Stimulated activated effector memory CD8-positive, alpha-beta T cell treated with anti-CD3 and anti-CD28 coated beads, Interleukin-12 subunit alpha, Interleukin-12 subunit beta, amount 100 ng/mL, for 72 hours (primary cell): ENCODE data around the gene RNPEP.
A peak's percentile ranks its signal among the peaks of the same experiment; 100 is the strongest.
"Not testable (repeated sequence)": the region's sequence is repeated elsewhere in the genome, so short reads cannot be mapped to it uniquely, and the experiment has no call there.

Source experiments
- ATAC-seq: fragments of 150-1000 bp; cut with Tn5 transposase; 2 replicates; pipeline ENCODE4 v1.10.0; 2021
- DNase-seq, 2 donors: peaks; one replicate each; pipeline ENCODE4 v3.0.0; 2021 to 2022; ENCODE audit warnings: low spot score in 2 of 2
- H3K27ac Mint-ChIP-seq: one replicate; pipeline ENCODE4 v1.8.0; 2022; ENCODE audit warnings: mild to moderate bottlenecking, mixed read lengths
- H3K36me3 Mint-ChIP-seq: one replicate; pipeline ENCODE4 v1.8.0; 2022; ENCODE audit warnings: mild to moderate bottlenecking, mixed read lengths
- H3K4me1 Mint-ChIP-seq: one replicate; pipeline ENCODE4 v1.8.0; 2022; ENCODE audit warnings: mixed read lengths
- H3K4me3 Mint-ChIP-seq: one replicate; pipeline ENCODE4 v1.8.0; 2022; ENCODE audit warnings: mild to moderate bottlenecking, mixed read lengths
- H3K9me3 Mint-ChIP-seq: one replicate; pipeline ENCODE4 v1.8.0; 2022; ENCODE audit warnings: mixed read lengths

Gene RNPEP

GRCh38 chr1:202034683-202035462 is 52.4 kb downstream of the RNPEP start:
- H3K27ac Mint-ChIP-seq: no peak overlapping the region
- DNase-seq (no peak), ATAC-seq (peak; percentile 71)
- H3K36me3 Mint-ChIP-seq: no peaks in the 10 kb centered on the region
- H3K4me1 Mint-ChIP-seq: no peaks in the 10 kb centered on the region
- no peak overlapping the region for H3K4me3 Mint-ChIP-seq
- no peaks in the 10 kb centered on the region for H3K9me3 Mint-ChIP-seq

GRCh38 chr1:202036595-202037387 is 54.3 kb downstream of the RNPEP start:
- DNase-seq: no peak
- Mint-ChIP-seq H3K27ac (no peak overlapping the region), H3K9me3 (no peaks in the 10 kb centered on the region), H3K4me1 (no peaks in the 10 kb centered on the region), H3K4me3 (no peak overlapping the region), H3K36me3 (no peaks in the 10 kb centered on the region)
- ATAC-seq: no peak

- Mint-ChIP-seq H3K9me3 (no peaks in the 10 kb centered on the region), H3K36me3 (no peaks in the 10 kb centered on the region), H3K4me1 (no peaks in the 10 kb centered on the region), H3K27ac (no peak overlapping the region), H3K4me3 (no peak overlapping the region)
- DNase-seq (no peak), ATAC-seq (no peak)
Measured at GRCh38 chr1:202037706-202038296, 55.4 kb downstream of the RNPEP start.

- Mint-ChIP-seq H3K4me1 (no peaks in the 10 kb centered on the region), H3K27ac (no peak overlapping the region), H3K9me3 (no peaks in the 10 kb centered on the region), H3K36me3 (no peaks in the 10 kb centered on the region), H3K4me3 (no peak overlapping the region)
- DNase-seq: no peak
- ATAC-seq: no peak
Measured at GRCh38 chr1:202038688-202039346, 56.4 kb downstream of the RNPEP start.

- H3K36me3 Mint-ChIP-seq: no peaks in the 10 kb centered on the region
Measured at GRCh38 chr1:202045705-202046104, 63.3 kb downstream of the RNPEP start.

GRCh38 chr1:202046227-202046626 is 63.8 kb downstream of the RNPEP start:
- no peaks in the 10 kb centered on the region for H3K9me3 Mint-ChIP-seq
- ATAC-seq (no peak), DNase-seq (no peak)
- no peaks in the 10 kb centered on the region for H3K36me3 Mint-ChIP-seq
- no peaks in the 10 kb centered on the region for H3K4me1 Mint-ChIP-seq
- H3K27ac Mint-ChIP-seq: no peak overlapping the region
- no peak overlapping the region for H3K4me3 Mint-ChIP-seq

More at GRCh38 chr1:202045705-202046104, 63.3 kb downstream of the RNPEP start:
- DNase-seq: no peak
- Mint-ChIP-seq H3K9me3 (no peaks in the 10 kb centered on the region), H3K4me1 (no peaks in the 10 kb centered on the region), H3K27ac (no peak overlapping the region), H3K4me3 (no peak overlapping the region)
- ATAC-seq: no peak

- H3K9me3 Mint-ChIP-seq: no peaks in the 10 kb centered on the region
Measured at GRCh38 chr1:202046748-202047708, 64.6 kb downstream of the RNPEP start.

GRCh38 chr1:202047977-202048376 is 65.5 kb downstream of the RNPEP start:
- Mint-ChIP-seq H3K4me3 (no peak overlapping the region), H3K36me3 (no peaks in the 10 kb centered on the region), H3K9me3 (no peaks in the 10 kb centered on the region), H3K4me1 (no peaks in the 10 kb centered on the region), H3K27ac (no peak overlapping the region)
- ATAC-seq: no peak
- DNase-seq: no peak

More at GRCh38 chr1:202046748-202047708, 64.6 kb downstream of the RNPEP start:
- Mint-ChIP-seq H3K4me1 (no peaks in the 10 kb centered on the region), H3K4me3 (no peak overlapping the region), H3K27ac (no peak overlapping the region), H3K36me3 (no peaks in the 10 kb centered on the region)
- peak; percentile 16 for ATAC-seq
- no peak for DNase-seq

- H3K27ac Mint-ChIP-seq: no peak overlapping the region
- H3K4me3 Mint-ChIP-seq: no peak overlapping the region
- H3K4me1 Mint-ChIP-seq: no peaks in the 10 kb centered on the region
- no peak for ATAC-seq
- no peaks in the 10 kb centered on the region for H3K9me3 Mint-ChIP-seq
- H3K36me3 Mint-ChIP-seq: no peaks in the 10 kb centered on the region
- DNase-seq: no peak
Measured at GRCh38 chr1:202049129-202049528, 66.7 kb downstream of the RNPEP start.

- H3K9me3 Mint-ChIP-seq: no peaks in the 10 kb centered on the region
- no peak for ATAC-seq
Measured at GRCh38 chr1:202054094-202054493, 71.6 kb downstream of the RNPEP start.

GRCh38 chr1:202054673-202055072 is 72.2 kb downstream of the RNPEP start:
- H3K36me3 Mint-ChIP-seq, H3K4me1 Mint-ChIP-seq, DNase-seq, H3K9me3 Mint-ChIP-seq, H3K27ac Mint-ChIP-seq, ATAC-seq, H3K4me3 Mint-ChIP-seq: not testable (repeated sequence)

More at GRCh38 chr1:202054094-202054493, 71.6 kb downstream of the RNPEP start:
- Mint-ChIP-seq H3K4me1 (no peaks in the 10 kb centered on the region), H3K4me3 (no peak overlapping the region), H3K36me3 (no peaks in the 10 kb centered on the region), H3K27ac (no peak overlapping the region)
- no peak for DNase-seq
